Ramos (cell line): ENCODE data around the gene HDAC9.

Experiments
- in situ Hi-C: fragments of 300-500 bp; cut with MboI; formaldehyde crosslinking; loops from one replicate; pipeline ENCODE4 v1.14.3; 2022; ENCODE audit warnings: low sequenced_read_pairs; ENCODE audit not compliant: unreplicated experiment

The HDAC9 gene

DNA sequence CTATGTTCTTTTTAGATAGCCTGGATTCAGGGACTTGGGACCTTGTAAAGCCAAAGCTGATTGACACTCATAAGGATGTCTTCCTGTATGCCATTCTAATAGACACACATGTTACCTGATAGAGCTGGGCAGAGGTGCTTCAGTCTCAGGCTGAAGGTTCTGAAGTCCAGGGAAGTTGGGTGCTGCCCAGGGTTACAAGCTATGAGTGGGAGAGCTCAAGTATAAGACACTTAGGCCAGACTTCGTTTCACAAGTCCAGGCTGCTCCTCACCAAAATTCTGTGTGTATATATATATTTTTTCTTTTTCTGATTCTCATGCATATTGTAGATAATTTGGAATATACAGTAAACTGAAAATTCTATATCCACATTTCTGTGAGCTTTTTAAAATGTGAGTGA lies 144.2 kb downstream of the HDAC9 start:
- in situ Hi-C loops: no loop called here

DNA sequence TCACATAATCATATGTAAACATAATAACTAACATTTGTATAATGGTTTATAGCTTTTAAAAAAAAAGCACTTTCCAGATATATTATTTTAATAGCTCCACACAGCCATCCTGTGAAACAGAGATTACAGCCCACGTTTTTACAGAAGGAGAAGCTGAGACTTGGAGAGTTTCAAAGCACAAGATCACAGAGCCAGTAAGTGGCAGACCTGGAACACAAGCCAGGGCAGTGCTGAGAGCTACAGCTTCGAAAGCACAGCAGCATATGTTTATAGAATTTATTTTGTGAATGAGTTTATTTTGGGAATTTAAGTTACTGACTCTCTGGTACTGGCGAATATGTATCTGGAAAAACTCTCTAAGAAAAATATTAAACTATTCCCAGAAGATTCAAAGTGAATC lies 149.4 kb downstream of the HDAC9 start:
- in situ Hi-C loops: no loop called here

DNA sequence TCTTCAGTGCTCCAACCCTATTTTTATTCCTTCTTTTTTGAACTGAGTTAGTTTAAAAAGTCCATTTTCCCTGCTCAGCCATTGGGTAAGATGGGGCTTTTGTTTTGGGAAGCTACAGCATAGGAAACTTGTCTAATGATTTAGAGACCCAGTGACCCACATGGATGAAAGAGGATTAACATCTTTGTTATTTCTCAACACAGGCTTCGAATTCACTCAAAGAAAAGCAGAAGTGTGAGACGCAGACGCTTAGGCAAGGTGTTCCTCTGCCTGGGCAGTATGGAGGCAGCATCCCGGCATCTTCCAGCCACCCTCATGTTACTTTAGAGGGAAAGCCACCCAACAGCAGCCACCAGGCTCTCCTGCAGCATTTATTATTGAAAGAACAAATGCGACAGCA lies 152.0 kb downstream of the HDAC9 start:
- in situ Hi-C loops: no loop called here

DNA sequence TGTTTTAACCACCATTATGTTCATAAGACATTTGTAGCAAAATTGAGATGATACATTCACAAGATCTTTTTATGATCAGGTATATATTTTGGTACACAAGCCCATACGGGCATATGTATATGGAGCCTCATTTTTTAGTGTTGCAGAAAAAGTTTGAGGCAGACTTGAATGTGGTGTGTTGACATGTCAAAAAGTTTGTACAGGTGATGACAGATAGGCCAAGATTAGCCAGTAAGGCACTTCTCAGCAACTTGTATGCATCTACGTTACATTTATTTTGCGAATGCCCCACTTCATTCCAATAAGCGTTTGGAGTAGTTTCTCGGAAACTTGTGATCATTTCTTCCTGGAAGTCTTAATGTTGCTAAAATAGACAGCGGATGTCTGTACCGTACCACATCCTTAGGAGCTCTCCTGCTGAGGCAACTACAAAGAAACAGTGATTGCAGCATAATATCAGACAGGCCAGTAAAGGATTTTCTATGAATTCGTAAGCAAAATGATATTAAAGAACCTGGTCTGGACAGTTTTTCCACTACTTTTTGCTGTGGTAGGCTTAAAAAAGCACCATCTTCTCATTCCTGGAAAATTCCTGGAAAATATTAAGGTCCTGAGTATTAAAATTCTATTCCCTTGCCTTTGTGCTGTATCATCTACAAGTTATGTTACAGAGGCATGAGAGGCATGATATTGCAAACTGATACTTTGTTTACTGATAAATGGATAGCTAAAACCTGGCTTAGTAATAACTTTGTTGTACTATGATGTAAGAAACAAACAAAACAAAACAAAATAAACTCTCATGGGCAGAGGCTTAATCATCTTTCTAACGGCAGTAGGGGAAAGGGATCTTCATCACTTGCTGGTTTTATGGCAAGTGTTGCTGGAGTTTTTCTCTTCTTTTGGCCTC lies 153.6 kb downstream of the HDAC9 start:
- in situ Hi-C loops: no loop called here

DNA sequence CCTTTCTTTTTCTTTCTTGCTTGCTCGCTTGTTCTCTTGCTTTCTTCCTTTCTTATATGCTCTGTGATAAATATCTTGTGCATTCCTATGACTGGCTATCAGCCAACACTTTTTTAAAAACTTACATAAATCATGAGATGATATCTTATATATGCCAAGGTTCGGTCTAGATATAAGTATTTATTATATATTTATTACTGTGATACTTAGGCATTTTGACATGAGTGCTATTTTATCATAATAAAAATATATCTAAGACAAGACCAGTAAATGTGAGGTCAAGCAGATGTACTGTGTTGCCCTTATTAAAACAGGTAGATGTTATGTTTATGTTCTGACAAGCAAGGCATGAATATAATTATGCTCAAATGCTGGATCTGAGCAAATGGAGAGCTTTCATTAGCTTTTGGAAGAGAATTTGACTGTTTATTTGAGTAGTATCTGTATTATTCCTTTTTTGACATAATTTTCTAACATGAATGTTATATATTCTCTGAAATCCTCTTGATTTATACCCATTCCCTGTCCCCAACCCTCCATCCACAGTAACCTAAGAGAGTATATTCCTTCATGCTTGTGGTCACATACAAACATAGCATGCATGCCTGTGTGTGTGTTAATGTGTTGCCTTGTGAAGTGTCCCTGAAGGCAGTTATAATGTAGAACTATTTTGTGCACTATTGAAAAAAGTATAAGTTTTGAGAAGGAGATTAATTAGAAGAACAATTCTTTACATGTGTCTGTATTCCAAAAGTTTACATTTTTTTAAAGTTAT lies 158.0 kb downstream of the HDAC9 start:
- in situ Hi-C loops: no loop called here

DNA sequence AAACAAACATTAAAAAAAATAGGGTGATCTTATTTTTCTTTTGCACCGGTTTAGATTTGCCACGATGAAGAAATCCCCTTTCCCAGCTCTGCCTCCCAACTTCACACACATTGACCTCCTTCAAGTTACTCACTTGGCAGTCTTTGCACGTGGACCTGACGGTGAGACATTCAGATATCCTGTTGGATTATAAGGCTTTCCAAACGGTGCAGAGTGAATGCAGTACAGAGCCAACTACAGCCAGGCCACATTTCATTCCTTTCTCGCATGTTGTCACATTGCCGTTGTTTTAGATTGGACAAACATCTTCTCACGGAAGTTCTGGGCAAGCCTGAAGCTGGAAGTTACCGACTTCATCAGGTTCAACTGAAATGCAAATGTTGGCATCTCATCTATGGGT lies 159.2 kb downstream of the HDAC9 start:
- in situ Hi-C loops: no loop called here

DNA sequence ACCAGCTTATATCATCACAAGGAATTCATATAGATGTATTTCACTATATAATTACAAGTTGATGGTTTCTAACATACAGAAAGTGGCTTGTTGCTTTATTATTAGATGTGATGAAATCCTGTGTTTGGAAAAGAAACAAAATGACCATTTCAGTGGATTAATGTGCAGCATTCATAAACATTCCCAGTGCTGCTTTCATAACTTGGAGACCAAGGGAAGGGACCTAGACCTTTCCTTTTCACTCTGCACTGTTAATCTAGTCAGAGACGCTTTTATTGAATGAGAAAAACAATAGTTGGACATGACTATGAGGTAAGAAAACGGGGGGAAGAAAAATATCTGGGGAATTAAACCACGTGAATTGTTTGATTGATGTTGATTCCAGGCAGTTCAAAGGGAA lies 160.0 kb downstream of the HDAC9 start:
- in situ Hi-C loops: no loop called here

DNA sequence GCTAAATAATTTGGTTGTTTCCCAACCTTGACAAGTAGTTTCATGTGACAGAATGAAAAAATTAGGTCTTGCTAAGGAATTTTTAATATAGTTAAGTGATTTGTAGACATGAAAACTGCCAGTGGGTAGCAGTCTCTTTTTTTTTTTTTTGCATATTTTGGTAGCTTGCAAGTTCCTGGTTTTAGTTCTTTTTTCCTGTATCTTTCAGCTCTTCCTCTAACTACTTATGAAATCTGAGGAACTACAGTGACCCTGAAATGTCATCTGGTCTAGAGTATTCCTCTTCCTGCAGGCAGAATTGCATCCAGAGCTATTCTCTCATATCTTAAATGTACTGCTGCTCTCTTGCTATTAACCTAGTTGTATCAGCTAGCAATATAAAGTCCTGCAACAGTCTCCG lies 160.4 kb downstream of the HDAC9 start:
- in situ Hi-C loops: no loop called here

DNA sequence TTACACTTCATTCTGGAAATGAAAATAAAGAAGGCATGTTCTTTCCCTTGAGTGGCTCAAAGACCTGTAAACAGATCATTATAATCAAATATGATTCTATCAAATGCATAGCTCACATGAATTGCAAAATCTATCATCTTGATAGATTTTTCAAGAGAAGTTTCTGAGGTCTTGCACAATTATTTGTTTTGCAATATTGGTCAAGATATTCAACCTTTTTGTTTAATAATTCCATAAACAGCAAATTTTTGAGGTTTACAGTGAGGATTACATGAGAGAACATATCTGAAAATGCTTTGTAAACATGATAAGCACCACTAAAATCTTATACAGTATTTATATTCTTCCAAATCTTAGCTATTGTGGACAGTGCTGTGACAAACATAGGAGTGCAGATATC lies 160.8 kb downstream of the HDAC9 start:
- in situ Hi-C loops: no loop called here

DNA sequence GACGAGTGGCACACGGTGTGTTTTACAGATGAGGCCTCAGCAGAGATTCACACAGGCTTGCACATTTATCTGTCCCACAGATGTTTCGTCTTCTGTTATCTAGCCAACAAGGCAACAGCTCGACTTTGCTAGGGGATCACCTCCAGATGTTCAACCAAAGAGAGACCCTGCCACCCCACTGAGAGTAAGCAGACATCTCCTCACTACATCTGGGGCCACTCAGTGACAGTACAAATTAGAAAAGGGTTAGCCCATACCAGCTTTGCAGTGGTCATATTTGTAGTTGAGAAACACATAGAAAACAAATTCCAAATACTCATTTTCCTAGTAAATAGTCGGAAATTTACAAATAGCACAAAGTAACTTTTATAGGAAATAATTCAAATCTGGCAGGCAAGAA lies 164.2 kb downstream of the HDAC9 start:
- in situ Hi-C loops: no loop called here

DNA sequence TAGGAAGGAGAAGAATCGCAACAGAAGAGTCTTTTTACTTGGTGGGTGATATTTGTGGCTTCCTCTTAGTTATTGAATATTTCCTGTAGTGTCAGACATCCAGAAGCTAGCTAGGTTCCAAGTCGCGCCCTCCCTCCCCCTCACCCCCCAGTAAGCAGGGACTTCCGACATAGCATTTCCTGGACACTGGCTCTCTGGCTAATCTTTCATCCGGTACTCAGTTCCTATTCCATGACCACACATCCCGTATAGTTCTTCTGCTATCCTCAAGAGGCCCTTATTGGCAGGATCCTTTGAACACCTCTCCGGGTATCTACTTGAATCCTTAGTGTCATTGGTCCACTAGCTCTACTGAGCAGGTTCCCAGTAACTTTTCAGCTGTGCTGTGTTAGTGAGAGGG lies 167.8 kb downstream of the HDAC9 start:
- in situ Hi-C loops: no loop called here

DNA sequence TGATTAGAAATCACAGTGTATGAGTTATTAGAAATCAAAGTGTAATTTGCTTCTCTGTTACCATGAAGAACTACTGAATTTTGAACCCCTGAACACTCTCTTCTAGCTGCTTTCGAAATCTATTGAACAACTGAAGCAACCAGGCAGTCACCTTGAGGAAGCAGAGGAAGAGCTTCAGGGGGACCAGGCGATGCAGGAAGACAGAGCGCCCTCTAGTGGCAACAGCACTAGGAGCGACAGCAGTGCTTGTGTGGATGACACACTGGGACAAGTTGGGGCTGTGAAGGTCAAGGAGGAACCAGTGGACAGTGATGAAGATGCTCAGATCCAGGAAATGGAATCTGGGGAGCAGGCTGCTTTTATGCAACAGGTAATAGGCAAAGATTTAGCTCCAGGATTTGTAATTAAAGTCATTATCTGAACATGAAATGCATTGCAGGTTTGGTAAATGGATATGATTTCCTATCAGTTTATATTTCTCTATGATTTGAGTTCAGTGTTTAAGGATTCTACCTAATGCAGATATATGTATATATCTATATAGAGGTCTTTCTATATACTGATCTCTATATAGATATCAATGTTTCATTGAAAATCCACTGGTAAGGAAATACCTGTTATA lies 170.7 kb downstream of the HDAC9 start:
- in situ Hi-C loops: loop anchor here (5.0 kb wide), 1 partner anchor 309 kb away; no protein-coding TSS in a partner anchor

DNA sequence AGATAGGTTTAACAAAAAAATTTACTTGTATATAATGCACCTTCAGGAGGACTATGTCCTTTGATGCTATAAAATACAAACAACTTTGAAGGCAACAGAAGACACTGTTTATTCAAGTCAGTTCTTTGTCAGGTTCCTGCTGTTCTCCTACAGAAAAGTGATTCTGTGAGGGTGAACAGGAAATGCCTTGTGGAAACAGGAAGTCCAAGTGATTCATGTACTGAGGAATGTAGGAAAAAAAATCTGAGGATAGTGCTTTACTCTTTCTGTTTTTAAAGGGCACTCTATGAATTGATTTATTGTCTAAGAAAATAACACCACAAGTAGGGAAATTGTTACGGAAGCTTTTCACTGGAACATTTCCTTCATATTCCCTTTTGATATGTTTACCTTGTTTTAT lies 171.9 kb downstream of the HDAC9 start:
- in situ Hi-C loops: loop anchor here (5.0 kb wide), 1 partner anchor 310 kb away; no protein-coding TSS in a partner anchor

DNA sequence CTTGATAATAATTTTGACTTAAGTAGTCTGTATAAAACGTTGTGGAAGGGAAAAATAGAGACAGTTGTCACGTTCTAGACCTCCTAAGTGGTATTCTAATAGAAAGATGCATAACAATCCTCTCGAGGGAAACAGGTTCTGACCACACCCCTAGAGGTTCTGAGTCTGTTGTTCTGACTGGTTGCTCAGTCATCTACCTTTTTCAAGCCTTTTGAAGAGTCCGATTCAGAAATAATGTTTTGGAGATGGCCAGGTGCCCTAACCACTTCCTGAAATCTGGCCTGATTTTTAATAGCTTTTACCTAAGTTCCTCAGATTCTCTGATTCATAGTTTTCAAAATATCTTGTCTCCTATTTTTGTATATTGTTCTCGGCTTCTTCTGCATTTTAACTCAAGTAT lies 175.6 kb downstream of the HDAC9 start:
- in situ Hi-C loops: no loop called here

DNA sequence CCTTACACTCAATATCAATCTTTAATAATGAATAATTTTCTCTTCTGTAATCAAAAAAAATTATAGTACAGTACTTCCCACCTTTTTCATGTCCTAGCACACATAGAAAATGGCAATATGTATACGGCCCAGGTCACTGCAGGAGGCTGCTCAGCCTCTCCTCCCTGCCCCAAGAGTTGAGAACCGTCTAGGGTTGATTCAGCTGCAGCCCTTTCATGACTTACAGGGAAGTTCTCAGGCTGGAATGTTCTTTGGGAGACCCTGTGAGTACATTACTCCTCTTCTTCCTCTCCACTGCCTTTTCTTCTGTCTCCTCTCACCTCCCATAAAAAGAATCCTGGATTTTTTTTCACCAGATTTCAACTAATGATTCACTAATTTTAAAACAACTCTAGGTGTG lies 180.0 kb downstream of the HDAC9 start:
- in situ Hi-C loops: no loop called here

DNA sequence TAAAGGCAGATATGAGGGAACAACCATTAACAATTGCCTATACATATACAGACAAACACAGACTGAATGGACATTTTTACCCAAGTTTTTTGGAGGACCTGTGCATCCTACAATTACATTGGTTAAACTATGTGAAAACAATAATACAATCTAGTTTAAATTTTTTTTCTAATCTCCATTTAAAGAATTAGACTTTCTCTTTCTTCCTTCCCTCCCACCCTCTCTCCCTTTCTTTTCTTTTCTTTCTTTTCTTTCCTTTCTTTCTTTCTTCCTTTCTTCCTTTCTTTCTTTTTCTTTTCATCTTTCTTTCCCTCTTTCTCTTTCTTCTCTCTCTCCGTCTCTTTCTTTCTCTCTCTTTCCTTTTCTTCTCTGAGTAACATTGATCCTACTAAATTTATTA lies 183.7 kb downstream of the HDAC9 start:
- in situ Hi-C loops: no loop called here

DNA sequence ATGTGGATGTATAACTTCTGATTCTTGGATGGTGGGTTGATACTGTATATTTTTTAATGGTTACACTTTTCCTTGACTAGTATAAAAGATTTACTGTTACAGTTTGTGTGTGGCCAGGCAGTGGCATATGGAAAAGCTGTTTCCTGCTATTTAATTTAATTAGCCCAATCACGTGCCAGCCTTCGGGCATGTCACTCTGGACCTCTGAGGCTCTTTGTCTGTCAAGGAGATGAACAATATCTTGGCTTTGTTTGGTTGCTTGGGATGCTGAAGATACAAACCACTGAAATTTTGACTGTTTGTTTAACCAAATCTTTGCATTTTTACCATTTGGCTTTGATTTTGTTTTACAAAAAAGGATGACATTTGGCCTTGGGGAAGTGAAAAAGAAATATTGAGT lies 185.0 kb downstream of the HDAC9 start:
- in situ Hi-C loops: no loop called here

DNA sequence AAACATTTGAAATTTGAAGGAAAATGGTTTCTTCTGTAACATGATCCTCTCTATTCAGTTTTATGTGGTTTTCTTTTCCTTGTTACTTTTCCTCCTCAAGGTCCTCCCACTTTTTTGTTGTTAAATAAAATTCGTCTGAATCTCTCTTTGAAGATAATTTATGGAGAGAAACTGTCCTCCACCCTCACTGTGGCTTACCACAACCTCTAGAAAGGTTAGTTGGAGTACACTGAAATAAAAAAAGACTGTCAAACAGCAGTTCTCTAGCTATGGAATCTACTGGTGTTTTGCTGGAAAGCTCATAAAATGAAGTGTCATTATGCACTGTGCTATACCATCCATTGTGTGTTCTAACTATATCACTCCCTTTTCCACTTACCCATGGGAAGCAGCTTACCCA lies 189.4 kb downstream of the HDAC9 start:
- in situ Hi-C loops: no loop called here

DNA sequence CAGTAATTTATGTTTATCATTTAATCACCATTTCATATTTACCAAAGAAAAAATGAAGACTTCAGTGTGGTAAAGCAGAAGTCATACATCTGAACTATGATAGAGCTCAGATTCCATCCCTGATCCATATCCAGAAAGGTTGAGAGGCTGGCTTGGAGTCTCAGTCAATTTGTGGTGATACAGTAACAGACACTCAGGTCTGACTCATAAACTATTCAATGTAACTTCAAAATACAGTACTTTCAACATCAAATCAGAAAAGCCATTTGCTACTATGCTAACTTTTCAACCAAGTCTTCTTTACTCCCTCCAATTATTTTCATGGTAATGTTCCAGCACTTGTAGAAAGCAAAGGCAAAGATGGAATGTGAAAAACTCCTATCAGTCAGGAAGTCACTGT lies 190.4 kb downstream of the HDAC9 start:
- in situ Hi-C loops: no loop called here

DNA sequence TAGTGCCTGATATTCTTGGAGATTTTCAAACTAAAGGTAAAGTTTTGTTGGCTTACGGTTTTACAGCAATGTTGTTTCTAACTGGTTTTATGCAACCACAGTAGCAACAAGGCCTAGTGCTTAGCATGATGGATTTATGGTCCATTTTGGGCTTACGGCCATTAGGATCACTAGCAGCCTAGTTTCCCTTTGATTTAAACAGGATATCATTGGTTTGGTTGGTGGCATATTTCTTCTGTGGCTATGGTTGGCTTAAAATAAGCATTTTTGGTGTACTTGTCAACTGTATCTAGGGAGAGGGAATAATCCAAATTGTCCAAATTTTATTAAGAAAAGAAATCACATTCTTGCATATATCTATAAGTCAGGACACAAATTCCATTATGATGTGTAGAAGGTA lies 194.0 kb downstream of the HDAC9 start:
- in situ Hi-C loops: no loop called here

DNA sequence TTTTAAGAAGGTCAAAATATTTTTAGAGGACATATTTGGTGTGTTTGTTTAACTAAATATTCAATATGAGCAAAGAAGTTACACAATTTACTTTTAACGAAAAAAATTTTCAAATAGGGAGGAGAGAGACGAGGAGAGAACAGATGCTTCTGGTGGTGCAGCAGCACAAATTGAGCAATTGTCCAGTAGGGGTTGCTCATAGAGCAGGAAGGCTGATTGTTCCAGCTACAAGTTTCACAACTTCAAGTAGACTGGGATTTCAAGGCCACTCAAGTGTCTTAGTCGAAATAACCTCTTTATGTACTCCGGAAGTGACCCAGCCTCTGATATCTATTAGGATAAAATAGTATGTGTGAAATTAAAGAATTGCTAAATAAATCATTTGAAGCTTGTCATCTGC lies 197.9 kb downstream of the HDAC9 start:
- in situ Hi-C loops: no loop called here
